ENCODE measurements around the gene C11orf65. TPM values are rescaled to one million over a fixed set of nuclear protein-coding genes. Genes with fewer than 3 reads are reported as not detected.

The C11orf65 gene
- total RNA-seq, 3 donors from 2014 or later (not counting 1 experiment from before 2014, with no cell fraction given): 0.14 to 0.68 (median 0.45) TPM

DNA sequence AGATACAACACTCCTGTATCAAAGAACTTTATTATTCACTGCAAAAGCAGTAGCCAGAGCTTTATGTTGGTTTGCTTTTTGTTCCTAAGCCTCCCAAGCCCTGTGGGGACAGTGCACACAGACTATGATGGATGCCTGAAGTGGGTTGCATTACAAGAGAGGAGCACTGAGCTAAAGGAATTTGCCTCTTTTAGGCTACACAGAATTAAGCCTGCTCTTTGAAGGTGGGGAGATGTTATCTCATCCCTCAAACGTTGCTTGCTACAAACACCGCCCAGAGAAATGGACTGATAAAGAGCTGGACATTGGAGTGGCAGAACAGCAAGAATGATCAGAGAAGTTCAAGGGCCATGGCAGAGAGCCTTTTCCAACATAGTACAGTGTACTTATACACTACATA is 33.4 kb upstream of the C11orf65 start:
- Mint-ChIP-seq H3K4me1 (peaks cover 18 to 20% of the 10 kb centered on the region in 2 donors), H3K4me3 (no peak overlapping the region), H3K27ac (no peak overlapping the region), H3K36me3 (no peaks in the 10 kb centered on the region), H3K9me3 (no peaks in the 10 kb centered on the region), H3K27me3 (ENCODE audit: low read depth in 2 of 2) (peaks cover 0 to 2% of the 10 kb centered on the region in 2 donors)
- TF ChIP-seq, protein P1, sequence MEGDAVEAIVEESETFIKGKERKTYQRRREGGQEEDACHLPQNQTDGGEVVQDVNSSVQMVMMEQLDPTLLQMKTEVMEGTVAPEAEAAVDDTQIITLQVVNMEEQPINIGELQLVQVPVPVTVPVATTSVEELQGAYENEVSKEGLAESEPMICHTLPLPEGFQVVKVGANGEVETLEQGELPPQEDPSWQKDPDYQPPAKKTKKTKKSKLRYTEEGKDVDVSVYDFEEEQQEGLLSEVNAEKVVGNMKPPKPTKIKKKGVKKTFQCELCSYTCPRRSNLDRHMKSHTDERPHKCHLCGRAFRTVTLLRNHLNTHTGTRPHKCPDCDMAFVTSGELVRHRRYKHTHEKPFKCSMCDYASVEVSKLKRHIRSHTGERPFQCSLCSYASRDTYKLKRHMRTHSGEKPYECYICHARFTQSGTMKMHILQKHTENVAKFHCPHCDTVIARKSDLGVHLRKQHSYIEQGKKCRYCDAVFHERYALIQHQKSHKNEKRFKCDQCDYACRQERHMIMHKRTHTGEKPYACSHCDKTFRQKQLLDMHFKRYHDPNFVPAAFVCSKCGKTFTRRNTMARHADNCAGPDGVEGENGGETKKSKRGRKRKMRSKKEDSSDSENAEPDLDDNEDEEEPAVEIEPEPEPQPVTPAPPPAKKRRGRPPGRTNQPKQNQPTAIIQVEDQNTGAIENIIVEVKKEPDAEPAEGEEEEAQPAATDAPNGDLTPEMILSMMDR (IDR thresholded peaks at IDR 0.05): no peak
- H3K36me3 ChIP-seq (ENCODE audit: control insufficient read depth, insufficient read depth, low read length): no peaks in the 10 kb centered on the region
- H3K9me3 ChIP-seq (ENCODE audit: control insufficient read depth, insufficient read depth, low read length): no peaks in the 10 kb centered on the region
- WGBS (ENCODE audit: insufficient coverage): 65% methylated on average over 2 of the region's 2 CpGs
- peaks cover 18% of the 10 kb centered on the region for H3K4me1 ChIP-seq (ENCODE audit: control insufficient read depth, insufficient read depth, low read length)
- no peak overlapping the region for H3K27ac ChIP-seq (ENCODE audit: low read length)
- intact Hi-C loops (cut with micrococcal nuclease): no loop called here
- no peaks in the 10 kb centered on the region for H3K27me3 ChIP-seq (ENCODE audit: control insufficient read depth, insufficient read depth, low read length)
- no peak for ATAC-seq
- no peak overlapping the region for H3K4me3 ChIP-seq (ENCODE audit: low read length)
- DNase-seq: no peak

DNA sequence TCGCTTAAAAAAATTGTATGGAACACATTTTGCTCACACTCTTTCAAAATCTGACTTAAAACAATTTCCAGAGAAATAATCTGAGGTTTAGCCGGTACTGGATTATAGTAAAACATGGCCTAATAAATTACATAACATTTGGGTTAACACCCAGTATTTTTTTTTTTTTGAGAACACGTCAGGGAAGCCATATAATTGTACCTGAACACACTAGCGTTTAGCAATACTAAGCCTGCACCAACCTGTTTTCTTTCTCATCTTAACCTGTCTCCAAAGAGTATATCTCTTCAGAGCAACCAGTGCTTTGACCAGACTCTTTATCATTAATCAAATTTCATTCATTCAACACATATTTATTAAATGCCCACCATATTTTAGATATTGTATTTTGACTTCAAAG is 32.8 kb upstream of the C11orf65 start:
- no peak overlapping the region for H3K4me3 ChIP-seq (ENCODE audit: low read length)
- Mint-ChIP-seq H3K36me3 (no peaks in the 10 kb centered on the region), H3K9me3 (no peaks in the 10 kb centered on the region), H3K4me1 (peaks cover 18 to 22% of the 10 kb centered on the region in 2 donors), H3K27ac (peak overlapping the region in 1 of 2 donors; percentile 57), H3K4me3 (peak overlapping the region; percentile 65), H3K27me3 (ENCODE audit: low read depth in 2 of 2) (peaks cover 0 to 2% of the 10 kb centered on the region in 2 donors)
- no peaks in the 10 kb centered on the region for H3K9me3 ChIP-seq (ENCODE audit: control insufficient read depth, insufficient read depth, low read length)
- ATAC-seq (no peak), DNase-seq (no peak)
- H3K27ac ChIP-seq (ENCODE audit: low read length): no peak overlapping the region
- 89% methylated on average over 3 of the region's 4 CpGs for WGBS (ENCODE audit: insufficient coverage)
- peaks cover 18% of the 10 kb centered on the region for H3K4me1 ChIP-seq (ENCODE audit: control insufficient read depth, insufficient read depth, low read length)
- TF ChIP-seq, protein P1 (IDR thresholded peaks at IDR 0.05): no peak
- H3K36me3 ChIP-seq (ENCODE audit: control insufficient read depth, insufficient read depth, low read length): no peaks in the 10 kb centered on the region
- H3K27me3 ChIP-seq (ENCODE audit: control insufficient read depth, insufficient read depth, low read length): no peaks in the 10 kb centered on the region
- intact Hi-C loops (cut with micrococcal nuclease): no loop called here

DNA sequence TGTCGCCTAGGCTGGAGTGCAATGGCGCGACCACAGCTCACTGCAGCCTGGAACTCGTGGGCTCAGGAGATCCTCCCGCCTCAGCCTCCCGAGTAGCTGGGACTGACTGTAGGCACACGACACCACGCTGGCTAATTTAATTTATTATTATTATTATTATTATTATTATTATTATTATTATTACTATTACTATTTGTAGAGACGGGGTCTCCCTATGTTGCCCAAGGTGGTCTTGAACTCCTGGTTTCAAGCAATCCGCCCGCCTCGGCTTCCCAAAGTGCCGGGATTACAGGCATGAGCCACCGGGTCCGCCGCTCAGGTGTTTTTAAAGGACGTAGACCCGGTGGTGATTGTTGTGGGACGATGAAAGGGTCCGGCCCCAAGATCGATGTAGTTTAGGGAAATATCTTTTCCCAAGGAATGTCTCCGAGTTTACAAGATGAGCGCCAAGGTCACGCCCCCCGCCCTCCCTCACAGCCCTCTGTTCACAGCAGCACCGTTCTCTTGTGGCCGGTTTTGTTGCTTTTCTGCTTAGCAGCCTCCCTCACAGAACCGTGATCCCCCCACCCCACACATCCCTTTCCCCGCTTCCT is 31.6 kb upstream of the C11orf65 start:
- Histone ChIP-seq H3K9me3 (ENCODE audit: control insufficient read depth, insufficient read depth, low read length) (no peaks in the 10 kb centered on the region), H3K27me3 (ENCODE audit: control insufficient read depth, insufficient read depth, low read length) (no peaks in the 10 kb centered on the region), H3K4me3 (ENCODE audit: low read length) (peak overlapping the region; percentile 54), H3K36me3 (ENCODE audit: control insufficient read depth, insufficient read depth, low read length) (no peaks in the 10 kb centered on the region), H3K27ac (ENCODE audit: low read length) (peak overlapping the region; percentile 64), H3K4me1 (ENCODE audit: control insufficient read depth, insufficient read depth, low read length) (peaks cover 18% of the 10 kb centered on the region)
- peaks cover 22 to 25% of the 10 kb centered on the region in 2 donors for H3K4me1 Mint-ChIP-seq
- peak overlapping the region; percentile 60 to 99 for H3K27ac Mint-ChIP-seq
- H3K9me3 Mint-ChIP-seq: no peaks in the 10 kb centered on the region
- intact Hi-C loops (cut with micrococcal nuclease): no loop called here
- no peak for DNase-seq
- TF ChIP-seq, protein P1 (IDR thresholded peaks at IDR 0.05): no peak
- 81% methylated on average over 26 of the region's 29 CpGs for WGBS (ENCODE audit: insufficient coverage)
- H3K36me3 Mint-ChIP-seq: no peaks in the 10 kb centered on the region
- no peak for ATAC-seq
- H3K27me3 Mint-ChIP-seq (ENCODE audit: low read depth in 2 of 2): peaks cover 0 to 2% of the 10 kb centered on the region in 2 donors
- peak overlapping the region; percentile 96 for H3K4me3 Mint-ChIP-seq

Data from natural killer cell (primary cell).